ENCODE results near the gene SCGB1A1.

Gene SCGB1A1

DNA sequence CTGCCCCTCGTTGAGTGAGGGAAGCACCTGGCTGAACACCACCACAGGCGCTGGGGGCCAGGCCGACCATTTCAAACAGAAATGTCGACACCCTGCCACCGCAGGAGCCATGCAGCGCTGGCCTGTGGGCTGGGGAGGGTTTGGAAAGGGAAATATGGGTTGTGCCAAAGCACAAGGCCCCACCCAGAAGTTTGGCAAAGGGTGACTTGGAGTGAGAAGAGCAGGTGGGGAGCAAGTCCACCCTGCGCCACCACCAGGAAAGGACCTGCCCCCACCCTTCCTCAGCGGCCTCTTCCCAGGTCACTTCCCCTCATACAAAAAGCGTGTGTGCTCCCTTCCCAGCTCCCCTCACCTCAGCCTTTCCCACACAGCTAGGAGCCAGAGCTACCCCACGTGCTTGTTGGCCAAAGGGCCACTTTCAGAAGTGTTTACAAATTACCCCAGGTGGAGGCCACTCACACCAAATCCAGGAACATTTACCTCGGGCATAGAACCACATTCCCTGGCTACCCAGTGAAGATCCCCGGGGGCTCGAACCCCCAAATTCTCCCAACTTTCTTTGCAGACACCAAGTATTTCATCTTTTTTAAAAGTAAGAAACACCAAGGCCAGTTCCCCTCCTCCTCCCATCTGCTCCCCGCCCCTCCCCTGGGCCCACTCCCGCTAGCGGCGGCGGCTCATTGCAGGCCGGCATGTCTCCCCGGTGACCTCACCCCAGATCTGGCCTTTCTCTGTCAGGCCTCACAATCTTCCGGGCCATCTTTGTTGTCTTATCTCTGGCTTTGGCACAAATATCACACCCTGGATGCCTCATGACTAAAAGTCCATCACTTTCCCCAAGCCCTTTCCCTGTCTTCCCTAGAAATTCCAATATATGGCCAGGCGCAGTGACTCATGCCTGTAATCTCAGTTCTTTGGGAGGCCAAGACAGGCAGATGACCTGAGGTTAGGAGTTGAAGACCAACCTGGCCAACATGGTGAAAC is 20.5 kb upstream of the SCGB1A1 start:
- DNase-seq (ENCODE audit: low read depth) = no peak

DNA sequence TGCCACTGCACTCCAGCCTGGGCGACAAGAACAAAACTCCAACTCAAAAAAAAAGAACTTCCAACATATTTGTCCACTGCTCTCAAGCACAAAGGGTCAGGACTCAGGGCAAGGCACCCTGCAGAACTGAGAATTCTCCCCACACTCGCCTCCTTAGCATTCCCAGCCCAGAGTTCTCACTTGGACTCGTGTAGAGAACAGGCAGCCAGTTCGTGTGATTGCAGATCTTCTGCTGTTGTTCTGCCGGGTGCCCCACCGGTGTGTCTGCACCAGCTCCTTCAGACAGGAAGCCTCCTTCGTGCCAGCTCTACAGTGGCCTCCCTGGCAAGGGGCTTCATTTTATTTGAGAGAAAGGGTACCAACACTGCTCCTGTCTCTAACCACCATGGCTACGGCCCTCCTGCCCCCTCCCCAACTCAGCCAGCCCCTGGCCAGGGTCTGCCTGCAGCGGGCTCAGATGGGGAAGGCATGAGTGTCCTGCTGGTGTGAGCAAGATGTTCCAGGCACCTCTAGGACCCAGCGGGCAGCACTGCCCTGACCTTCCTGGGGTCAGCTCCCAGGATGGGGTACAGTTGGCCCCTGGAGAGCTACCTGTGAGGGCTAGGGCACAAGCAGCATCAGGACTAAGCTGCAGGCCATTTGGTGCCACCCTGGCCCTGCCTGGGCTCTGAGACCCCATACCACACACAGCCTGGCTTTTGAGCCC is 19.5 kb upstream of the SCGB1A1 start:
- DNase-seq (ENCODE audit: low read depth) = no peak

DNA sequence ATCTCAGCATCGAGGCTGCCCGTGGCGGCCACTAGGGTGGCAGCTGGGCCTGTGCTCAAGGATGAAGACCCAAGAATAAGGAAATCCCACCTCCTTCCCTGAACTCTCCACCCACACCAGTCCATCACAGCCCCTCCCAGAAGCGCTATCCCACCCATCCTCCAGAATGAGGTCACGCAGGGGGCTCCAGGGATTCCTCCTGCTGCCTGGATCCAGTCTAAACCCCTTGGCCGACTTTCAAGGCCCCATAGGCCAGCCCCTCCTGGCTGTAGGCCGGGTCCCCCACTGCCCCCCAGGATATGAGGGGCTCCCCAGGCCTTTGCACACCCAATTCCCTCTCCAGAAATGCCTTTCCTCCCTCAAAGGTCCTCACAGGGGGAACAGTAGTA is 19.0 kb upstream of the SCGB1A1 start:
- no peak for DNase-seq (ENCODE audit: low read depth)

DNA sequence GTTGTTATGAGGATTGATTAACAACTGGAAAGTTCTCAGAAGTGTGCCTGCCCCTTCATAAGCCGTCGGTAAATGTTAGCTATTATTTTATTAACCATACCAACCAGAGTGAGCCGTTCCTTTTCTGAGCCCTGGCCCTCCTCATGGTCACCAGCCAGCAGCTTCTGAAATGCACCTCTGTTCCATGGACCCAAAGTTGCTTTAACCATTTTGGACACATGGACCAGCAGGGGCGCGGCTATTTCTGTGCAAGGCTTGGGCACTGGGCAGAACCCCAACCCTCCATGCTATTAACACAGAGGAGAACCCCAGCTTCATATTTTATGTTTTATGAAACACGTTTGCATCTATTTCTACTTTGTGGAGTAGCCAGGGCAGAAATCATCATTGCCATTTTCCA is 18.6 kb upstream of the SCGB1A1 start:
- no peak for DNase-seq (ENCODE audit: low read depth)

DNA sequence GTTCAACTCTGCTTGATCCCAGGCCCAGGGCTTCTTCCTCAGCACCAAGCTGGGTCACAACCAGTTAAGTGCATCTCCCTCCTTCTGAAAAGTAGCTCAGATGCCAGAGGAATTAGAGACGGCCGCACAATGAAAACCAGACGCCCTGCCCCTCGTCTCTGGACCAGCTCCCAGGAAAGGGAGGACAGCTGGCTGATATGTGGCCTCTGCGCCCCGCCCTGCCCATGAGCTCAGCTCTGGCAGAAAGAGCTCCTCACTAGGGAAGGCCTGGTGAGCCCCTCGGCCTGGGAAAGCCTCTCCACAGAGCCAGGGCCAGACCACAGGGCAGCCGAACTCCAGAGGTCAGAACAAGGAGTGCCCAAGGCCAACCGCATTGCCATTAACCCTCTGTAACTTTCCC is 18.1 kb upstream of the SCGB1A1 start:
- DNase-seq (ENCODE audit: low read depth) = no peak

DNA sequence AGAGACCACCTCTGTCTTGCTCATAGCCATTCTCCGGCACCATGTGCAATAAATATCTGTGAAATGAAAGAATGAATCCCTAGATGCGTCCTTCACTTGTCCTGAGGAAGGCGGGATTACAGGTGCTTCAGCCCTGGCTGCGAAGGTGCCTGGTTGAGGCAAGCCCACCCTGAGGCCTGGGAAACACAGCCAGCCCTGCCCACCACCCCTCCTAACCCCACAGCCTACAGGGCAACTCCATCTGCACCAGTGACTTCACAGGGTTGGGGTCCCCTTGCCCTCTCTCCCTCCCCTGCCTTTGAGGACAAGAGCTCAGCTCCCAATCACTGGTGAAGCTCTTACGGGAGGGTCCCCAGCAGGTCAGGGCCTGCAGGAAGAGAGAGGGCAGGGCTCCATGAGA is 17.5 kb upstream of the SCGB1A1 start:
- DNase-seq (ENCODE audit: low read depth) = no peak

DNA sequence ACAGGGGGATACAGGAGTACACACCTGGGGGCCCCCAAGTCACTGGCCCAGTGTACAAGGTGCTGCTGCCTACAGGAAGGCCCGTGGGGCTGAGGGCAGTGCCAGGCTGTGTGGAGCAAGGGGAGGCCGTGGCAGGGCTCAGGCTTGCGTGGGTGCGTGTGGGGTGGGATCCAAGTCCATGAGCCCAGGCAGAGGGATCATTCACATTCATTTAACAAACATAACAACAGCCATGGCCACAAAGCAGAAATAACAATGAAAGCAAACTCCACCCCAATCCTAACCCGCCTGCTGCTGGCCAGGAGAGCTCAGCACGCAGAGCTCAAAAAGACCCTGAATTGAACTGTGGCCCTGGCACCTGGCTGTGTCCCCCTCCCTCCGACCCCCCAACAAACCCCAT is 17.0 kb upstream of the SCGB1A1 start:
- DNase-seq (ENCODE audit: low read depth) = no peak

DNA sequence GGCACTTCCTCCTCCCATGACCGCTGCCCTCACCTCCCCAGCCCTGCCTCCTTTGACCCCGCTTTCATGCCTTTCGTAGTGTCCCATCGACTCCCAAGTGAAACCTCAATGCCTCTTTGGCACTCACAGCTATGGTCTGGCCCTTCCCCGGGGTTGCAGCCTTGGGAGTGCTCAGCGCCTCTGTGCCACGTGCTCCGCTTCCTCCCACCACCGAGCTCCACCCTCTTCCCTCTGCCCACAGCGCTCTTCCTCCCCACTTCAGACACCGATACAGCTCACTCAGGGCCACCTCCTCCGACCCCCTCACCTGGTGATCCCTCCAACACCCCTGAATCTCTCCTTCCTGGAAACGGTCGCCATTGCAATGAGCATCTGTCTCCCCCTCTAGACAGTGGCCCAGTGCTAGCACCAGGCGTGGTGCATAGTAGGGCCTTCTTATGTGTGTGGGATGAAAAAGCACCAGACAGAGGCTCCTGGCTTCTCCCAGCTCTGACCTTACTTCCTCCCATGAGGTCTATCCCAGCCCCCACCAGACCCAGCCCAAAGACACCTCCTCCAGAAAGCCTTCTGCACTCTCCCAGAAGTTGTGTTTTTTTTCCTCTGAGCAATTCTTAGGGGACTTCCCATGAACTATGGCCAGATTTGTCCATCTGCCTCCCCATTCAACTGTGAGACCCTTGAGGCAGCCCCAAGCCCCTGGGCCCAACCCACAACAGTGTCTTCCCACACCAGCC is 16.4 kb upstream of the SCGB1A1 start:
- no peak for DNase-seq (ENCODE audit: low read depth)

DNA sequence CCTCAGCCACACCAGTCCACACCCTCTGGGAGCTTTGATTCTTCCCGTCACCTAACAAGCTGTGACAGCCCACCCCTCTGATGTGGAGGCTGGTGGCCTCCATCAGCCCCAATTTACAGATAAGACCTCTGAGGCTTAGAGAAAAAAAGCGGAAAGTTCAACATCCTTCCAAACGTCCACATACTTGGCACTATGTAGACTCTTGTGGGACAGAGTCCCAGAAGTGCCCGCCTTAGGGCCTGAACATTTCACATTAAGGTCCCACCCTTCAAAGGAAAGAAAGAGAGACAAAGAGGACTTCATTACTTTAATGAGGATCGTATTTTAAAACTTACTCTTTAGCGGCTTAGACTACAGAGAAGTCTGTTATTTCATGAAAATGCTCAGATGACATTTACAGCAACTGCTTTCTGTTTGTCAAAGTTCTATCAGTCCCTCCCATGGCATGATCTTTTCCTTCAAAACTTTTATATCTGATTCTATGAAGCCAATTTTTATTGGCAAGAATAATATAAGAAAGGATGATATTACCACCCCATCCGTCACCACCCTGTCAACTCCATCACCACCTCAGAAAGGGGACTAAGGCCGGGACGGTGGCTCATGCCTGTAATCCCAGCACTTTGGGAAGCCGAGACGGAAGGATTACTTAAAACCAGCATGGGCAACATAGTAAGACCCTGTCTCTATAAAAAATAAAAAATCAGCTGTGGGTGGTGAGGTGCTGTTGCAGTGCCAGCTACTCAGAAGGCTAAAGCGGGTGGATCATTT is 15.7 kb upstream of the SCGB1A1 start:
- DNase-seq (ENCODE audit: low read depth) = no peak

DNA sequence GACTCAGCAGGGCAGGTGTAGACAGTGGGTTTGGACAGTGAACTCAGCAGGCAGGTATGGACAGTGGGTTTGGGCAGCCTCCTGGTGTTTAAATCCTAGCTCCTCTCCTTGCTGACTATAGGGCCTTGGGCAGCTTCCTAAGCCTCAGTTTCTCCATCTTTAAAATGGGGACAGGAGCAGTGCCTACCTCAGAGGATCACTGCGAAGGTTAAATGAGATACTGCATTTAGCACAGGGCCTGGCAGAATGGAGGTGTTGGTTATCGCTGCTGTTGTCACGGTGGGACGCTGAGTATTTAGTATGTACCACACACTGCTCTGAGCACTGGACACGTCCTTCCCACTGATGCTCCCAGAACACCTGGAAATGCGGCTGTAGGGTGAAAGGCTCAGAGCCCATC is 14.4 kb upstream of the SCGB1A1 start:
- no peak for DNase-seq (ENCODE audit: low read depth)

DNA sequence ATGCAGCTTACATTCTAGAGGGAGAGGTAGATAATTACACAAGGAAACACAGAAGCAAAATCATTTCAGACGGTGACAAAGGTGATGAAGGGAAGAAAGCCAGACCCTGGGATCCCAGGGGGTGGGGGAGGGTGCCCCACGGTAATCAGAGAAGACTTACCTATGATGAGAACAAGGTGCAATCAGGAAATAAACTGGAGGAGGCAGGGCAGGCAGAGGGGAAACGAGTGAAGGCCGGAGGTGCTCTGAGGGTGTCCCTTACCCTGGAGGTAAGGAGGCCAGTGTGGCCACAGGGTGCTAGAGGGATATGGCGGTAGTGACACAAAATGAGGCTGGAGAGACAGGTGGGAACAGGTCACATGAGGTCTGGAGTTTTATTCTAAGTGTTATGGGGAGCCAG is 13.9 kb upstream of the SCGB1A1 start:
- no peak for DNase-seq (ENCODE audit: low read depth)

DNA sequence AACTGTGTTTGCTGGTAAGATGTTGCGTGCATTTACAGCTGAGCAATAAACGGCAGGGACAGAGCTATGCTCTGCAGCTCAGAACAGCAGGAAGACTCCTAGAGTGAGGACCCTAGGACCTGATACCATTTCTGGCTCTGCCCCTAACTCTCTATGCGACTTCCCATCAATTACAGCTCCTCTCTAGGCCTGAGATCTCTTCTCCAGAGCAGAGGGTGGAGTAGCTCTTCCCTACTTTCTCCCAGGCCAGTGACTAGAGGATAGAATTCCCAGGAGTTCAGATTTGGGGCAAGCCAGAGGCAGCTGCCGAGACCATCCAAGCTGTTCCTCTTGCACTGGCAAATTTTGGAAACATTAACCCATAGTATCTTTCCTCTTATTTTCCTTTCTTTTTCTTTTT is 12.8 kb upstream of the SCGB1A1 start:
- no peak for DNase-seq (ENCODE audit: low read depth)

DNA sequence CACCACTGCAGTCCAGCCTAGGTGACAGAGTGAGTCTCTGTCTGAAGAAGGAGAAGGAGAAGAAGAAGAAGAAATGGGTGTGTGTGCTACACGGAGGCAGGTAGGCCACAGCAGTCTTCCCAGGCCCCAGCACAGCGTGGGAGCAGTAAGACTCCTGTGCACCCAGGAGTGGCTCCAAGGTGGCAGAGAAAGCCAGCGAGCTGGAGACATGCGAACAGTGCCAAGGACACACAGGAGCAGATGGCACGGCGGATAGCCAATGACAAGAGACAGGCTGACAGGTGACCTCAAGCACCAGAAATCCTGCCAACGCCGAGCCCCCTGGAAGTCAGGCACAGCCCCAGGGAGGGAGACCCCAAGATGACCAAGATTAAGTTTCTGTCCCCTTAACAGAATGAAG is 9.0 kb upstream of the SCGB1A1 start:
- no peak for DNase-seq (ENCODE audit: low read depth)

DNA sequence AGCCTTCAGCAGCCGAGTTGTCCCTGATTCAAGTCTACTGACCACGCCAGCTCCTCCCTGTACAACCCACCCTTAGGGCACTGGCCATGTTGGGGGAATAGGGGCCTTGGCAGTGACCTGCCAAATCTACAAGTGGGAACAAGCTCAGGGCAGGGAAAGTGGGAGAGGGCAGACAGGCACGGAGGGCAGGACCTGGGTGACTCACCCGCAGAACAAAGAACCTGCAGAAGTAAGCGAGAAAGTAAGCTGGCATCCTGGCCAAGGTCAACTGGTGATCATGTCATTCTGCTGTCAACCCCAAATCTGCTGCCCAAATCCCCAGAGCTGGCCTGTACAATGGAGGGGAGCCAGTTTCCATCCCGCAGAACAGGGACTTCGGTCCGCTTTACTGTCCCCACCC is 7.9 kb upstream of the SCGB1A1 start:
- DNase-seq (ENCODE audit: low read depth) = no peak

DNA sequence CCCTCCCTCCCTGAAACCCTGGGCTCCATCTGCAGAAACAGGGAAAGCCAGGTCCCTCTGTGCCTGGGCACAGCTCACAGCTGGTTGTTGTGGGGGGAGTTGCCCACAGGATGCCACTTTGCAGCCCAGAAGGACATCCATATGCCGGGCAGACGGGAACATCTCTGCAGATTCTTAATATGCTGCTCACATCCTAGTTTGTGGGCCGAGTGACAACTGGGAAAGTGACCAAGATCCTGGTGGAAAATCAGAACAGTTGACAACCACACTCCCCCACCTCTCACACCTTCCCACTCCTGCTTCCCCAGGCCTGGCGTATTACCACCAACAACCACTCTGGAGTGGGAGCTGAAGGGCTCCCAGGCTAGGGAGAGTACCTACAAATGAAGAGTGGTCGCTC is 7.3 kb upstream of the SCGB1A1 start:
- DNase-seq (ENCODE audit: low read depth) = no peak

DNA sequence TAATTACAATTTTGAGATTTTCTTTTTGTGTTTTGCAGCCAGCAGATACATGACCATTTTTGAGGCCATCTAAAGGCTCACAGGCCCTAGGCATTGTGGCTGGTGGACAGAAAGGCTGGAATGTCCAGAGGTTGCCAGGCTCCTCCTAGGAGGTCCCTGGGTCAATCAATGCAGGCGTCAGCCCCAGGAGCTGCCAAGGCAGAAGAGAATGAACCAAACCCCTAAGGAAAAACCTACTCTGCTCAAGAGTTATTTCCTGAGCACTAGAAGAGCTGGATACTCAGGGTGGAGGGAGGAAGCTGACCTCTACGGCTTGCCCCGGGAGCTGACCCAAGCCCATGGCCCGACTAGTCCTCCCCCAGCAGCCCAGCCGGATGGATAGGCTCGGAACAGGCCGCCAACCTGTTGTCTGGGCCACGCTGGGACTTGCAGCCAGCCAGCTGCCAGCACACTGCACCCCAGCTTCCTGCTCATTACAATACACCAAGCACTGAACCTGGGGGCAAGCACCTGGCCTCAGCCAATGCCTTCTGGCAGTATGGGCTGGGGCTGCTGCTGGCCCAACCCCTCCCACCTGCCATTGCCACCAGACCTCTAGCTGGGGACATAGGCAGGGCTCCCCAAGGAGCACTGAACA is 5.7 kb upstream of the SCGB1A1 start:
- no peak for DNase-seq (ENCODE audit: low read depth)

DNA sequence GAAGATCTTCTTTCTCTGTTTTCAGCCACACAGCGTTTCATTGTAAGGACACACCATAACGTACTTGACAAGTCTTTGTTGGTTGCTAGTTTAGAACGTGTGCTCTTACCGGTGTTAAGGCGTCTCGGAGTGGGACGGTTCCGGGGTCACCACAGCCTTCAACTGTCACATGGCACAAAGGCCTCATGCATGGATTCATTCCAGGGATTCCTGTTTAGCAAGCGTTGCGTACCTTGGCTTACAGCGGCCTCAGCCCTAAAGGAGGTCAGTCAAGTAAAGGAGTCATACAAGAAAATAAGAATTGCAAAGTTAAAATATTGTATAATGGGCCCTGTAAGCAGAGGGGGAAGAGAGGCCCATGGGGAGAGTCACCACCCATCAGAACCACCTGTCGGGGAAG is 2.2 kb upstream of the SCGB1A1 start:
- no peak for DNase-seq (ENCODE audit: low read depth)

DNA sequence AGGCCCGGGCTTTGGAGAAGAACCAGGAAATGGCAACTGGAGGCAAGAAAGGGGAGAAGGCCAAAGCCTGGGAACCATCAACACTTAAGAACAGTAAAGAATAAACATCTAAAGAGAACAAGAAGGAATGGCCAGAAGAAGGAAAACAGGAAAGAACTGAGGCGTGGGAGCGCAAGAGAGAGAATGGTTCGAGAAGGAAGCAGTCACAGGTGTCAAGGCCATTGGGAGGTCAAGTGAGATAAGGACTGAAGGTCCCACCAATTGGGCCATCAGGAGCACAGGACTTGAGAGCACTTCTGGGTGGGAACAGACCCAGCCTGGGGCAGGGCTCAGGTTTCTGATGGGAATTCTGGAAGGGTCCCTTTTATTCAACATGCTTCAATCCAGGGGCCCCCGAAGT is 697 bp upstream of the SCGB1A1 start:
- DNase-seq (ENCODE audit: low read depth) = no peak

DNA sequence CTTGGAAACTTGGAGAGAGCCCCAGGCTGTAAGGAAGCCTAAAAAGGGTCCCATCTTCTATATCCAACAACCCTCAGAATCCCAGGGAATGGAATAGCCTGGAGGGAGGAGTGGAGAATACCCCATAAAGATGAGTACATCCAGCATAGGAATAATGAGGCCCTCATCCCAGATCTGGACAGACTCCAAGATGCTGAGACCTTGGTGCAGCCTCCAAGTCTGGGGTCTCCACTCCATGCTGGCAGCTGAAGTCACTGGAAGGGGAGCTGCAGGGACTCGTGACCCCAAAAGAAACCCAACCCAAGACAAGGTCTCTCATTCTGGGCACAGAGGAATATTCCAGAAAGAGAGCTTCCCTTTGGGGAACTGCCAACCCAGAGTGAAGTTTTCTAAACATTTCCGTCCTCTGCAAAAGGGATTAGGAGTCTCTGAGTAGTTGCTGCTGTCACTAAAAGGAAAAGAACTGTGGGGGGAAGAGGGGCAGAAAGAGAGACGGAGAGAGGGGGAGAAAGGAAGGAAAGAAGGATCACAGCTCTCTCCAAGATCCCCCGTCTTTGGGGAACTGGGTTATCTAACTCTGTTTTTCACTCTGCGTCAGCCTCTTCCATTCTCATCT is 589 bp downstream of the SCGB1A1 start:
- no peak for DNase-seq (ENCODE audit: low read depth)

DNA sequence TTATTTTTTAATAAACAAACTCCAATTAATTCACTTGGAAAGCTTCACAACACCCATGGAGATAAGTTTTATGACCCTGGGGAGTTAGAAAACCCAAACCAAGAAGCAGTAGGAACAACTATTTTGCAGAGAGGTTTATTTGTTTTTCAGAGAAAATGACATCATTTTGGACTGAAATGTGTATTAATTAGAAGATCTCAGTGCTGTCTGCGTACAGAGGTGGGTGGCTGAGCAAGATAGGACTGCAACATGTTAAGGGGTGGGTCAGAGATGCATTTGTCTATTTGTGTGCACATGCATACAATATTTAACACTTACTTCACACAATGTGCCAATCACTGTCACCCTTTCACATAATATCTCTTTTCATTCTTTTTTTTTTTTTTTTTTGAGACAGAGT is 1.1 kb downstream of the SCGB1A1 start:
- no peak for DNase-seq (ENCODE audit: low read depth)

DNA sequence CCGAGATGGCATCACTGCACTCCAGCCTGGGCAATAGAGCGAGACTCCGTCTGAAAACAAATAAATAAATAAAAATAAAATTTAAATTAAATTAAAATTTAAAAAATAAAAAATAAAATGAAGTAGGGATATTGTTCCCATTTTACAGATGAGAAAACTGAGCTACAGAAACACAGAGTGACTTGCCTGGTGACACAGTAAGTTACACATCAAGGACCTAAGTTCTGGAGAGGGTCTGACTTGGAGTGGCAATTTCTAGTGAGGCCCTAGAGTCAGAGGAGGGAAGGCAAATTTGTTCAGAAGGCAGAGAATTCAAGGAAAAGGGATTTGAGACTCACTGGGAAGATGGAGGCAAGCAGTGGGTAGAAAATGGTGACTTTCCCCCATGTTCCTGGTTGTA is 2.0 kb downstream of the SCGB1A1 start:
- no peak for DNase-seq (ENCODE audit: low read depth)
